OCI-LY7 (cell line): Measurements from ENCODE around the gene PRR14.

ENCODE experiments used
- EZH2phosphoT487 ChIP-seq: fragments of 200-600 bp; sonication (generic); IDR thresholded peaks from 2 replicates; pipeline ENCODE4 v1.6.1; 2018; ENCODE audit warnings: low read depth, borderline replicate concordance, mild to moderate bottlenecking, mixed run types, antibody characterized with exemption, low read length, moderate library complexity, mixed read lengths
- TF ChIP-seq, protein P1 (sequence below): fragments of 200-600 bp; sonication (generic); conservative IDR thresholded peaks from 2 replicates; pipeline ENCODE4 v1.5.1; 2014; ENCODE audit warnings: mild to moderate bottlenecking, antibody characterized with exemption, low read length, moderate library complexity, mixed read lengths

DNA sequence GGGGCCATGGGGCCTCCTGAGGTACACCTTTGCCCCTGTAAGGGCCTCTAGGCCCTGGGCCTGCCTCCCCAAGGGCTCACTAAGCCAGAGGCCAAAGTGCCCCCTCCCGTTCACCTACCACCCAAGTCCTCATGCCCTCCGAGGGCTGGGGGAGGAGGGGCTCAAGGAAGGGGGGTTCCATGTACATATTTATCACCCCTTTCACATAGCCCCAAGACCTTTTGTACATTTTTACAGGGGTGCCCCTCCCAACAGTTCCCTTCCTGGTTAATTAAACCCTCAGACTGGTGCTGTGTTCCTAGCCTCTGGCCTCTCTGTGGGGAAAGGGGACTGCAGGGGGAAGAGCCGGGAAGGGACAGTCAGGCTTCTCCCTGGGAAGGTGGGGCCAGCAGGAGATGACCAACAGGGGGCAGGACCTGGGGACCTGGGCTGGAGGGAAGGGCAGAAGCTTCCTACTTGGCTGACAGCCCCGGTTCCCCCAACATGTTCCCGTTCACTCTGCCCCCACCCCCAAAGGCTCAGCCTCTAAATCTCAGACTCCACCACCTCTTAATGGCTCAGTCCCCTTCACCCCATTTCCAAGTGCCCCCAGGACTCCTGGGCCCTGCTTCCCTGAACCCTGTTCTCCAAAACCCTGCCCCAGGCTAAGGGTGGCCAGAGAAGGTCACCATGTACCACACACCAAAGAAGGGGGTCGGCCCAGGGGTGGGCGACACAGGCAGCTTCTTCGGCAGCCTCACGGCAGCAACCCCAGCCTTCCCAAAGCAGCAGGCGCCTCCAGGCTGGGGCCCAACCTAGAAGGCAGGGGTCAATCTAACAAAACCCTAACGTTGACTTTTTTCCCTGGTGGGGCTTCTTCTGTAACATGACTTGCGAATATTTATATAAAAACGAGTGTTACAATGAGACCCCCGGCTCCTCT lies 19.4 kb downstream of the PRR14 start:
- TF ChIP-seq, protein P1, sequence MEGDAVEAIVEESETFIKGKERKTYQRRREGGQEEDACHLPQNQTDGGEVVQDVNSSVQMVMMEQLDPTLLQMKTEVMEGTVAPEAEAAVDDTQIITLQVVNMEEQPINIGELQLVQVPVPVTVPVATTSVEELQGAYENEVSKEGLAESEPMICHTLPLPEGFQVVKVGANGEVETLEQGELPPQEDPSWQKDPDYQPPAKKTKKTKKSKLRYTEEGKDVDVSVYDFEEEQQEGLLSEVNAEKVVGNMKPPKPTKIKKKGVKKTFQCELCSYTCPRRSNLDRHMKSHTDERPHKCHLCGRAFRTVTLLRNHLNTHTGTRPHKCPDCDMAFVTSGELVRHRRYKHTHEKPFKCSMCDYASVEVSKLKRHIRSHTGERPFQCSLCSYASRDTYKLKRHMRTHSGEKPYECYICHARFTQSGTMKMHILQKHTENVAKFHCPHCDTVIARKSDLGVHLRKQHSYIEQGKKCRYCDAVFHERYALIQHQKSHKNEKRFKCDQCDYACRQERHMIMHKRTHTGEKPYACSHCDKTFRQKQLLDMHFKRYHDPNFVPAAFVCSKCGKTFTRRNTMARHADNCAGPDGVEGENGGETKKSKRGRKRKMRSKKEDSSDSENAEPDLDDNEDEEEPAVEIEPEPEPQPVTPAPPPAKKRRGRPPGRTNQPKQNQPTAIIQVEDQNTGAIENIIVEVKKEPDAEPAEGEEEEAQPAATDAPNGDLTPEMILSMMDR, result no peak
- TF ChIP-seq EZH2phosphoT487, result no peak
